ENCODE results near the gene TSPAN3. TPM values are rescaled to one million over a fixed set of nuclear protein-coding genes. Genes with fewer than 3 reads are reported as not detected.

Gene TSPAN3
- total RNA-seq, 3 donors from 2014 or later (not counting 1 experiment from before 2014, with no cell fraction given), result 18.7 to 37.4 (median 29.9) TPM

DNA sequence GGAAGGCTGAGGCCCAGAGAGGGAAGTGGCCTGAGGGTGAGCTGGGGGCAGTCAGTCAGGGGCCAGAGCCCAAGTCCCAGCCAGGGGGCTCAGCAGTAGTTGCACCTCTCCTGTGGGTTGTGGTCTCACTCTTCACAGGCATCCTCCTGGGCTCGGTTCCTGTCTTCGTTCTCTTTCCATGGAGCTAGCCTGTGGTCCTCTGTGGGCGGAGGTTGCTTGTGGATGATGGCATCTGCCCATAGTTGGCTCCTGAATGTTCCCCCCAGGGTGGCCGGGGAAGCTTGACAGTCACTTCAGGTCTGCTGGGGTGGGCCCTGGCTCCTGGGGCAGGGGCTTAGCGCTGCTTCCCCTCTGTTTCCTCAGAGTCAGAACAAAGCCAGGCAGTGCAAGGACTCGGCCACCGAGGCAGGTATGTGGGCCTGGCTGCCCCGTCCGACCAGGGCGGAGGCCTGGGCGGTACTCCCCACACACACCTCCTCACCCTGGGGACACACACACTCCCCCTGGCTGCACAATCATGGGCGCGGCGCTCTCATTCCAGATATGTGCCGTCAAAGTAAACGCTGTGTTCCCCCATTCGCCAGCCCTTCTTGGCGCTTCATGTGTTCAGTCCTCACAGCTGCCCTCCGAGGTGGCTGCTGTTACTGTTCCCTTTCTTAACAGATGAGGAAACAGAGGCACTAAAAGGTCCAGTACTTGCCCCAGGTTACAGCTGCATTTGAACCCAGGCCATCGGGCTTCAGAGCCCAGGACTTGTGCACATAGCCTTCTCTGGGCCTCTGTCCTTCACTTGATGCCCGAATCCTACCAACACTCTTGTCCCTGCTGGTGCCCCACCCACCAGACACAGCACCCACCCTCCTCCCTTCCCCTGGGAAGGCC lies 41.5 kb downstream of the TSPAN3 start:
- DNase-seq, result no peak
- TF ChIP-seq, protein P1, sequence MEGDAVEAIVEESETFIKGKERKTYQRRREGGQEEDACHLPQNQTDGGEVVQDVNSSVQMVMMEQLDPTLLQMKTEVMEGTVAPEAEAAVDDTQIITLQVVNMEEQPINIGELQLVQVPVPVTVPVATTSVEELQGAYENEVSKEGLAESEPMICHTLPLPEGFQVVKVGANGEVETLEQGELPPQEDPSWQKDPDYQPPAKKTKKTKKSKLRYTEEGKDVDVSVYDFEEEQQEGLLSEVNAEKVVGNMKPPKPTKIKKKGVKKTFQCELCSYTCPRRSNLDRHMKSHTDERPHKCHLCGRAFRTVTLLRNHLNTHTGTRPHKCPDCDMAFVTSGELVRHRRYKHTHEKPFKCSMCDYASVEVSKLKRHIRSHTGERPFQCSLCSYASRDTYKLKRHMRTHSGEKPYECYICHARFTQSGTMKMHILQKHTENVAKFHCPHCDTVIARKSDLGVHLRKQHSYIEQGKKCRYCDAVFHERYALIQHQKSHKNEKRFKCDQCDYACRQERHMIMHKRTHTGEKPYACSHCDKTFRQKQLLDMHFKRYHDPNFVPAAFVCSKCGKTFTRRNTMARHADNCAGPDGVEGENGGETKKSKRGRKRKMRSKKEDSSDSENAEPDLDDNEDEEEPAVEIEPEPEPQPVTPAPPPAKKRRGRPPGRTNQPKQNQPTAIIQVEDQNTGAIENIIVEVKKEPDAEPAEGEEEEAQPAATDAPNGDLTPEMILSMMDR (IDR thresholded peaks at IDR 0.05), result no peak
- H3K36me3 Mint-ChIP-seq, result no peaks in the 10 kb centered on the region

DNA sequence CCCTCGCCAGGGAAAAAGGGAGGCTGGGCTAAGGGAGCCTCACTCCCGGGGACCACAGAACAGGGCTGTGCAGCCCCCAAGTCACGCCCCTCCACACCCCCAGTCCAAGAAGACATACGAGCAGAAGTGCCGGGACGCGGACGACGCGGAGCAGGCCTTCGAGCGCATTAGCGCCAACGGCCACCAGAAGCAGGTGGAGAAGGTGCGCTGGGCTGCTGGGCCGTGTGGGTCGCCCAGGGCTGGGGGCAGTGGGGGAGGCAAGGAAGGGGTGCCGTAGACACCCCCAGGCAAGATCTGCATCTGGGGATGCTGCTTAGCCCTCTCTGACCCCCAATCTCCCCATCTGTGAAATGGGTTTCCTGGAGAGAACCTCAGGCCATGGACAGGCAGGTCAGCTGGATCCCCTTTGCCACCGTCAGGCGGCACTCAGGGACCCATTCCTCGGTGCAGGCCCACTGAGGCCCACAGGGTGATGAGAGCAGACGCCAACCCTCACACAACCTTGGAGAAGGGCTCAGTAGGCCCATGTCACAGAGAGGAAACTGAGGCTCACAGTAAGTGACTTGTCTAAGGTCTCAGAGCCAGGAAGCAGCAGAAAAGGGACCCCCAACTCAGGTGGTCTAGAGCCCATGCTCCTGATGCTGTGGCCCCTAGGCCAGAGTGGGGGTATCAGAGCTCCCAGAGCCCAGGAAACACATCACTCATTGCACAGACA lies 42.3 kb downstream of the TSPAN3 start:
- Histone ChIP-seq H3K9me3 (ENCODE audit: control insufficient read depth, insufficient read depth, low read length) (no peaks in the 10 kb centered on the region), H3K4me3 (ENCODE audit: low read length) (no peak overlapping the region), H3K36me3 (ENCODE audit: control insufficient read depth, insufficient read depth, low read length) (peaks cover 84% of the 10 kb centered on the region), H3K27ac (ENCODE audit: low read length) (no peak overlapping the region), H3K27me3 (ENCODE audit: control insufficient read depth, insufficient read depth, low read length) (no peaks in the 10 kb centered on the region), H3K4me1 (ENCODE audit: control insufficient read depth, insufficient read depth, low read length) (peaks cover 52% of the 10 kb centered on the region)
- WGBS (ENCODE audit: insufficient coverage), result 95% methylated on average over 21 of the region's 22 CpGs
- Mint-ChIP-seq H3K36me3 (no peaks in the 10 kb centered on the region), H3K9me3 (no peaks in the 10 kb centered on the region), H3K4me1 (peaks cover 13 to 37% of the 10 kb centered on the region in 2 donors), H3K27ac (peak overlapping the region; percentile 11 to 31), H3K27me3 (ENCODE audit: low read depth in 2 of 2) (no peaks in the 10 kb centered on the region), H3K4me3 (no peak overlapping the region)
- no peak for ATAC-seq
- intact Hi-C loops (cut with micrococcal nuclease), result no loop called here
- DNase-seq, result peak in 1 of 2 donors; percentile 14
- TF ChIP-seq, protein P1 (IDR thresholded peaks at IDR 0.05), result no peak

More for the DNA sequence above, 41.5 kb downstream of the TSPAN3 start:
- H3K27ac Mint-ChIP-seq, result peak overlapping the region; percentile 31 to 71
- H3K4me1 ChIP-seq (ENCODE audit: control insufficient read depth, insufficient read depth, low read length), result peaks cover 44% of the 10 kb centered on the region
- no peak overlapping the region for H3K27ac ChIP-seq (ENCODE audit: low read length)
- H3K27me3 Mint-ChIP-seq (ENCODE audit: low read depth in 2 of 2), result no peaks in the 10 kb centered on the region
- no peaks in the 10 kb centered on the region for H3K9me3 ChIP-seq (ENCODE audit: control insufficient read depth, insufficient read depth, low read length)
- no peak for ATAC-seq
- no peak overlapping the region for H3K4me3 ChIP-seq (ENCODE audit: low read length)
- no peaks in the 10 kb centered on the region for H3K27me3 ChIP-seq (ENCODE audit: control insufficient read depth, insufficient read depth, low read length)
- no peak overlapping the region for H3K4me3 Mint-ChIP-seq
- peaks cover 84% of the 10 kb centered on the region for H3K36me3 ChIP-seq (ENCODE audit: control insufficient read depth, insufficient read depth, low read length)
- 91% methylated on average over 21 of the region's 21 CpGs for WGBS (ENCODE audit: insufficient coverage)
- no peaks in the 10 kb centered on the region for H3K9me3 Mint-ChIP-seq
- peaks cover 10 to 38% of the 10 kb centered on the region in 2 donors for H3K4me1 Mint-ChIP-seq
- intact Hi-C loops (cut with micrococcal nuclease), result no loop called here

DNA sequence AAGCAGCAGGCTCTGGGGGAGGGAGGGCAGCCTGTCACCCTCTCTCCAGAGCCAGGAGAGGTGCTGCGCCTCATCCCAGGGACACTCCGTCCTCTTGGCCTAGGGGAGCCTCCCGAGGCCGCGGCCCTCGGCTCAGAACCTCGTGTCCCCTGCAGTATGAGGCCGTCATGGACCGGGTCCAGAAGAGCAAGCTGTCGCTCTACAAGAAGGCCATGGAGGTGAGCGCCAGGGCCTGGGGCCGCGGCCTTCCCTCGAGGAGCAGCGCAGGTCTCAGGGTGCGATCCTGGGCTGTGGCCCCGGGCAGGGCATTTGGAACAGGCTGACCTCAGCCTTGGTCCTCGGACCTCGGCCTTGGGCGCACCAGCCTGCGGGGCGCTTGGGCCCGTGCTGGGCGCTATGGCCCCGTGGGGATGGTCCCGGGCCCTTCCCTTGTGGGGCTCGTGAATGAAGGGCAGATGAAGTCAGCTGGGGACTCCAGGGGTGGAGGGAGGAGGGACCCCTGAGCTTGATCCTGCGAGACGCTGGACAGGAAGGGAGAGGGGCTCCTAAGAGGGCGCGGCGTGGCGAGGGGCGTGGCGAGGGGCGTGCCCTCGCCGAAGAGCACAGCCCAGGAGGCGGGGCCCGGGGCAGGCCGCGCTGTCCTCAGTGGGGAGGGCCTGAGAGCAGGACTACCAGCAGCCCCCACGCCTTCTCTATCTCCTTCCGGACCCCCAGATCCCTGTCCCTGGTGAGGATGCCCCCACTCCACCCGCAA lies 43.0 kb downstream of the TSPAN3 start:
- H3K27ac Mint-ChIP-seq, result peak overlapping the region in 1 of 2 donors; percentile 69
- TF ChIP-seq, protein P1 (IDR thresholded peaks at IDR 0.05), result no peak
- H3K9me3 ChIP-seq (ENCODE audit: control insufficient read depth, insufficient read depth, low read length), result no peaks in the 10 kb centered on the region
- H3K27me3 Mint-ChIP-seq (ENCODE audit: low read depth in 2 of 2), result no peaks in the 10 kb centered on the region
- peak in 1 of 3 donors; percentile 75 for ATAC-seq
- no peaks in the 10 kb centered on the region for H3K9me3 Mint-ChIP-seq
- 96% methylated on average over 45 of the region's 45 CpGs for WGBS (ENCODE audit: insufficient coverage)
- H3K4me1 Mint-ChIP-seq, result peaks cover 19 to 44% of the 10 kb centered on the region in 2 donors
- intact Hi-C loops (cut with micrococcal nuclease), result no loop called here
- peaks cover 59% of the 10 kb centered on the region for H3K4me1 ChIP-seq (ENCODE audit: control insufficient read depth, insufficient read depth, low read length)
- no peak overlapping the region for H3K4me3 ChIP-seq (ENCODE audit: low read length)
- H3K36me3 Mint-ChIP-seq, result no peaks in the 10 kb centered on the region
- H3K27ac ChIP-seq (ENCODE audit: low read length), result no peak overlapping the region
- H3K36me3 ChIP-seq (ENCODE audit: control insufficient read depth, insufficient read depth, low read length), result peaks cover 80% of the 10 kb centered on the region
- no peak overlapping the region for H3K4me3 Mint-ChIP-seq
- H3K27me3 ChIP-seq (ENCODE audit: control insufficient read depth, insufficient read depth, low read length), result no peaks in the 10 kb centered on the region
- DNase-seq, result peak in 1 of 2 donors; percentile 13

Data from natural killer cell (primary cell).